Ascending aorta (tissue), 2 donors: ENCODE results near the gene AMMECR1. TPM values are rescaled to one million over a fixed set of nuclear protein-coding genes. Genes with fewer than 3 reads are reported as not detected.

Experiments used
- DNase-seq, 2 donors: peaks; one replicate each; pipeline ENCODE4 v3.0.0-alpha.2; 2019; ENCODE audit warnings: low spot score in 2 of 2
- H3K27ac ChIP-seq, 2 donors: fragments of 200-600 bp; sonication (generic); one replicate each; pipeline ENCODE4 v1.5.1; 2016 to 2017; ENCODE audit warnings: mild to moderate bottlenecking in 1 of 2
- H3K27me3 ChIP-seq: fragments of 200-600 bp; sonication (generic); one replicate; pipeline ENCODE4 v1.5.1; 2017
- H3K36me3 ChIP-seq, 2 donors: fragments of 200-600 bp; sonication (generic); one replicate each; pipeline ENCODE4 v1.5.1; 2016
- H3K4me1 ChIP-seq, 2 donors: fragments of 200-600 bp; sonication (generic); one replicate each; pipeline ENCODE4 v1.5.1; 2016 to 2017; ENCODE audit warnings: mild to moderate bottlenecking in 1 of 2
- H3K4me3 ChIP-seq, 2 donors: fragments of 200-600 bp; sonication (generic); one replicate each; pipeline ENCODE4 v1.5.1; 2016 to 2017; ENCODE audit warnings: mild to moderate bottlenecking in 1 of 2
- H3K9me3 ChIP-seq, 2 donors: fragments of 200-600 bp; sonication (generic); one replicate each; pipeline ENCODE4 v1.5.1; 2016
- CTCF ChIP-seq, 3 experiments: fragments of 200-600 bp in 2 of 3; fragments of 450-650 bp in 1 of 3; sonication (generic) in 2 of 3; IDR thresholded peaks; one replicate each; pipeline ENCODE4 v1.5.1; 2016 to 2019; ENCODE audit warnings: antibody characterized with exemption in 3 of 3, mild to moderate bottlenecking in 1 of 3, moderate library complexity in 1 of 3
- intact Hi-C: fragments of 100-400 bp; cut with DNase I; formaldehyde crosslinking; loops from one replicate; pipeline ENCODE4 v1.15.1; 2023
- total RNA-seq: library from RNA; depleted of rRNA; stranded (reverse); fragments of >200 nt; gene quantifications from one replicate; pipeline ENCODE4 v1.1.0, GENCODE V29; 2016

The AMMECR1 gene
- total RNA-seq, 1 donor from 2014 or later = 3.5 TPM

- TF ChIP-seq CTCF (IDR thresholded peaks at IDR 0.05) = no peak
- Histone ChIP-seq H3K4me1 (no peaks in the 10 kb centered on the region), H3K27ac (no peak overlapping the region), H3K27me3 (no peaks in the 10 kb centered on the region), H3K9me3 (peaks cover 0 to 9% of the 10 kb centered on the region in 2 donors), H3K4me3 (no peak overlapping the region), H3K36me3 (no peaks in the 10 kb centered on the region)
- DNase-seq = no peak
- intact Hi-C loops = no loop called here
Observed at GRCh38 chrX:110326712-110327111, 8.8 kb upstream of the AMMECR1 start.

GRCh38 chrX:110322603-110323002, 4.7 kb upstream of the AMMECR1 start:
- Histone ChIP-seq H3K4me1 (no peaks in the 10 kb centered on the region), H3K36me3 (no peaks in the 10 kb centered on the region), H3K27me3 (no peaks in the 10 kb centered on the region), H3K27ac (no peak overlapping the region), H3K4me3 (no peak overlapping the region), H3K9me3 (peaks cover 0 to 9% of the 10 kb centered on the region in 2 donors)
- intact Hi-C loops = no loop called here
- no peak for TF ChIP-seq CTCF (IDR thresholded peaks at IDR 0.05)
- DNase-seq = no peak

- Histone ChIP-seq H3K9me3 (peaks cover 0 to 9% of the 10 kb centered on the region in 2 donors), H3K4me1 (no peaks in the 10 kb centered on the region), H3K27me3 (no peaks in the 10 kb centered on the region), H3K36me3 (no peaks in the 10 kb centered on the region), H3K27ac (no peak overlapping the region), H3K4me3 (no peak overlapping the region)
- no peak for TF ChIP-seq CTCF (IDR thresholded peaks at IDR 0.05)
- no peak for DNase-seq
- intact Hi-C loops = no loop called here
Observed at GRCh38 chrX:110321670-110322069, 3.8 kb upstream of the AMMECR1 start.

GRCh38 chrX:110321081-110321480, 3.2 kb upstream of the AMMECR1 start:
- Histone ChIP-seq H3K36me3 (no peaks in the 10 kb centered on the region), H3K27ac (no peak overlapping the region), H3K4me1 (no peaks in the 10 kb centered on the region), H3K9me3 (peaks cover 0 to 4% of the 10 kb centered on the region in 2 donors), H3K4me3 (no peak overlapping the region), H3K27me3 (no peaks in the 10 kb centered on the region)
- no peak for TF ChIP-seq CTCF (IDR thresholded peaks at IDR 0.05)
- no peak for DNase-seq
- intact Hi-C loops = no loop called here

- intact Hi-C loops = no loop called here
- H3K9me3 ChIP-seq = no peaks in the 10 kb centered on the region
- DNase-seq = no peak
- H3K36me3 ChIP-seq = no peaks in the 10 kb centered on the region
- H3K27me3 ChIP-seq = no peaks in the 10 kb centered on the region
- no peaks in the 10 kb centered on the region for H3K4me1 ChIP-seq
- H3K27ac ChIP-seq = no peak overlapping the region
- no peak for TF ChIP-seq CTCF (IDR thresholded peaks at IDR 0.05)
- H3K4me3 ChIP-seq = no peak overlapping the region
Observed at GRCh38 chrX:110320381-110320987, 2.6 kb upstream of the AMMECR1 start.

GRCh38 chrX:110318664-110318968, 731 bp upstream of the AMMECR1 start:
- Histone ChIP-seq H3K4me1 (no peaks in the 10 kb centered on the region), H3K4me3 (peak overlapping the region; percentile 60 to 93), H3K27me3 (no peaks in the 10 kb centered on the region), H3K27ac (peak overlapping the region in 1 of 2 donors; percentile 50), H3K36me3 (no peaks in the 10 kb centered on the region), H3K9me3 (no peaks in the 10 kb centered on the region)
- TF ChIP-seq CTCF (IDR thresholded peaks at IDR 0.05) = no peak
- DNase-seq = no peak
- intact Hi-C loops = loop anchor here (5.0 to 10.0 kb wide), 3 partner anchors 94 to 784 kb away; partner anchors contain the start of gene NXT2
